H1 (cell line): ENCODE measurements around the gene ABI1. TPM values are rescaled to one million over a fixed set of nuclear protein-coding genes. Genes with fewer than 3 reads are reported as not detected.

ENCODE experiments used
- CTCF ChIA-PET: fragments of 300-600 bp; sonication (Branson Sonifier 250); formaldehyde crosslinking; loops from one replicate; lab custom pipeline; 2021; ENCODE audit not compliant: partially characterized antibody; lab: Charles Lee
- POLR2A ChIA-PET: fragments of 300-600 bp; sonication (Branson Sonifier 250); formaldehyde crosslinking; loops from one replicate; lab custom pipeline; 2021; ENCODE audit warnings: inconsistent platforms; ENCODE audit not compliant: partially characterized antibody; lab: Charles Lee
- DNase-seq, 2 experiments: peaks; one replicate each; pipeline versions ENCODE4 v3.0.0 to v3.0.0-alpha.2; 2010 to 2022; ENCODE audit warnings: low spot score in 2 of 2, low read depth in 1 of 2, mixed read lengths in 1 of 2
- FAIRE-seq: peaks from 2 replicates; lab custom pipeline; 2011; peaks lifted over from hg19 to GRCh38; lab: Jason Lieb, UNC
- H2AFZ ChIP-seq: 2 replicates; pipeline ENCODE4 v1.8.1; 2012; ENCODE audit warnings: low read length, inconsistent platforms
- H2AK5ac ChIP-seq: 2 replicates; pipeline ENCODE4 v1.6.1; 2013; ENCODE audit warnings: low read depth, low read length
- H2BK120ac ChIP-seq: replicated peaks from 2 replicates; pipeline ENCODE3; 2013; ENCODE audit warnings: low read depth, low read length, inconsistent platforms
- H2BK12ac ChIP-seq: 2 replicates; pipeline ENCODE4 v1.6.1; 2013; ENCODE audit warnings: low read depth, low read length
- H2BK15ac ChIP-seq: 2 replicates; pipeline ENCODE4 v1.6.1; 2013; ENCODE audit warnings: low read length
- H2BK20ac ChIP-seq: 2 replicates; pipeline ENCODE4 v1.6.1; 2013; ENCODE audit warnings: low read length
- H2BK5ac ChIP-seq: 2 replicates; pipeline ENCODE4 v1.6.1; 2013; ENCODE audit warnings: low read depth, low read length
- H3K14ac ChIP-seq: 2 replicates; pipeline ENCODE4 v1.6.1; 2013; ENCODE audit warnings: inconsistent platforms; ENCODE audit not compliant: insufficient read length
- H3K18ac ChIP-seq: 2 replicates; pipeline ENCODE4 v1.6.1; 2013; ENCODE audit warnings: low read length; ENCODE audit errors: extremely low read depth
- H3K23ac ChIP-seq: 2 replicates; pipeline ENCODE4 v1.6.1; 2013; ENCODE audit warnings: inconsistent platforms; ENCODE audit not compliant: insufficient read length
- H3K23me2 ChIP-seq: 2 replicates; pipeline ENCODE4 v1.6.1; 2013; ENCODE audit warnings: low read depth, low read length
- H3K27ac ChIP-seq: 2 replicates; pipeline ENCODE4 v1.6.1; 2011; ENCODE audit warnings: low read depth, low read length, inconsistent platforms
- H3K27me3 ChIP-seq, 4 experiments: replicated peaks in 1 of 4; 1 replicate in 1 of 4; 2 replicates in 3 of 4; pipeline versions ENCODE4 v1.6.1 to v1.8.1; 2011 to 2013; ENCODE audit warnings: low read length in 3 of 4, mild to moderate bottlenecking in 3 of 4, inconsistent platforms in 2 of 4, mixed read lengths in 2 of 4, moderate library complexity in 1 of 4; ENCODE audit not compliant: control insufficient read depth in 3 of 4, insufficient read depth in 3 of 4; ENCODE audit errors: extremely low read depth in 1 of 4
- H3K36me3 ChIP-seq, 4 experiments: 2 replicates each; pipeline versions ENCODE4 v1.6.1 to v1.8.1; 2011 to 2013; ENCODE audit warnings: mild to moderate bottlenecking in 4 of 4, low read length in 3 of 4, moderate library complexity in 2 of 4, control low read depth in 1 of 4, inconsistent platforms in 1 of 4; ENCODE audit not compliant: insufficient read depth in 4 of 4, control insufficient read depth in 2 of 4
- H3K4ac ChIP-seq: replicated peaks from 2 replicates; pipeline ENCODE3; 2013; ENCODE audit warnings: low read length, low read depth, mixed read lengths, inconsistent platforms; ENCODE audit not compliant: insufficient read length
- H3K4me1 ChIP-seq, 4 experiments: replicated peaks in 1 of 4; 1 replicate in 1 of 4; 2 replicates in 3 of 4; pipeline versions ENCODE4 v1.6.1 to v1.8.1; 2011 to 2013; ENCODE audit warnings: low read length in 3 of 4, inconsistent platforms in 2 of 4, mixed read lengths in 1 of 4; ENCODE audit not compliant: insufficient read depth in 4 of 4, control insufficient read depth in 3 of 4
- H3K4me2 ChIP-seq, 2 experiments: 2 replicates each; pipeline versions ENCODE4 v1.6.1 to v1.8.1; 2011 to 2013; ENCODE audit warnings: low read depth in 2 of 2, low read length in 2 of 2, control low read depth in 1 of 2, inconsistent platforms in 1 of 2, mild to moderate bottlenecking in 1 of 2; ENCODE audit not compliant: insufficient read depth in 1 of 2
- H3K4me3 ChIP-seq, 4 experiments: fragments of 200-600, 300-600 bp in 1 of 4; sonication (generic), shearing (Covaris generic), sonication (Bioruptor Twin) in 1 of 4; 2 replicates each; pipeline versions ENCODE4 v1.5.1 to v1.8.1; 2011 to 2016; ENCODE audit warnings: low read length in 4 of 4, low read depth in 3 of 4, control low read depth in 2 of 4, inconsistent platforms in 2 of 4, mild to moderate bottlenecking in 2 of 4, mixed read lengths in 1 of 4, moderate library complexity in 1 of 4; ENCODE audit not compliant: insufficient read depth in 2 of 4; ENCODE audit errors: extremely low read depth in 1 of 4
- H3K56ac ChIP-seq: replicated peaks from 2 replicates; pipeline ENCODE3; 2013; ENCODE audit warnings: low read depth, mild to moderate bottlenecking, mixed read lengths, low read length, inconsistent platforms; ENCODE audit not compliant: insufficient read length
- H3K79me1 ChIP-seq: 2 replicates; pipeline ENCODE4 v1.6.1; 2013; ENCODE audit warnings: low read depth, low read length, control low read depth
- H3K79me2 ChIP-seq, 2 experiments: 2 replicates each; pipeline versions ENCODE4 v1.6.1 to v1.8.1; 2012 to 2013; ENCODE audit warnings: low read length in 2 of 2, mild to moderate bottlenecking in 2 of 2, inconsistent platforms in 1 of 2; ENCODE audit not compliant: insufficient read depth in 2 of 2, control insufficient read depth in 1 of 2
- H3K9ac ChIP-seq, 4 experiments: replicated peaks in 1 of 4; 1 replicate in 1 of 4; 2 replicates in 3 of 4; pipeline versions ENCODE4 v1.6.1 to v1.8.1; 2011 to 2013; ENCODE audit warnings: low read depth in 3 of 4, low read length in 3 of 4, control low read depth in 2 of 4, mild to moderate bottlenecking in 2 of 4, moderate library complexity in 2 of 4, inconsistent platforms in 1 of 4; ENCODE audit errors: extremely low read depth in 1 of 4
- H3K9me3 ChIP-seq, 2 experiments: 2 replicates each; pipeline versions ENCODE4 v1.6.1 to v1.8.1; 2012 to 2013; ENCODE audit warnings: mild to moderate bottlenecking in 2 of 2, moderate library complexity in 2 of 2, control low read depth in 1 of 2, inconsistent platforms in 1 of 2, low read depth in 1 of 2, low read length in 1 of 2, mixed read lengths in 1 of 2; ENCODE audit not compliant: insufficient read depth in 2 of 2
- H4K20me1 ChIP-seq, 2 experiments: replicated peaks in 1 of 2; 2 replicates each; pipeline versions ENCODE3 to v1.8.1; 2011 to 2013; ENCODE audit warnings: inconsistent platforms in 2 of 2, low read length in 2 of 2, mild to moderate bottlenecking in 1 of 2; ENCODE audit not compliant: insufficient read depth in 2 of 2, control insufficient read depth in 1 of 2
- H4K5ac ChIP-seq: 2 replicates; pipeline ENCODE4 v1.6.1; 2013; ENCODE audit warnings: low read length, low read depth, mixed read lengths, inconsistent platforms; ENCODE audit not compliant: insufficient read length
- H4K8ac ChIP-seq: 2 replicates; pipeline ENCODE4 v1.8.0; 2013; ENCODE audit warnings: mild to moderate bottlenecking, moderate library complexity, low read length, inconsistent platforms; ENCODE audit not compliant: insufficient read depth; ENCODE audit errors: extremely low read depth
- H4K91ac ChIP-seq: replicated peaks from 2 replicates; pipeline ENCODE3; 2013; ENCODE audit warnings: low read length, mixed read lengths, inconsistent platforms; ENCODE audit not compliant: insufficient read length
- FOSL1 ChIP-seq: IDR thresholded peaks from 2 replicates; pipeline ENCODE4 v1.6.1; 2011; ENCODE audit warnings: mild to moderate bottlenecking, low read depth, low read length, moderate library complexity; ENCODE audit not compliant: insufficient read depth
- WGBS, 2 experiments: shearing (Covaris generic) in 1 of 2; methylation state at CpG; one replicate each; pipeline versions ENCODE4 v1.1.6 to v1.1.7; 2013 to 2015; ENCODE audit warnings: low lambda C conversion rate in 2 of 2, mixed read lengths in 2 of 2, inconsistent platforms in 1 of 2, low coverage in 1 of 2, missing lambda C conversion rate in 1 of 2; ENCODE audit not compliant: insufficient replicate concordance in 2 of 2, insufficient coverage in 1 of 2, insufficient read length in 1 of 2; ENCODE audit errors: extremely low coverage in 1 of 2, missing lambda C conversion rate in 1 of 2; 5-methylcytosine and 5-hydroxymethylcytosine counted together
- polyA plus RNA-seq, 7 experiments: library from polyadenylated mRNA; depleted of rRNA in 3 of 7; stranded (reverse) in 5 of 7; unstranded in 2 of 7; fragments of >200 nt in 5 of 7; fragments of 200-250 nt in 2 of 7; gene quantifications; 1 replicate in 5 of 7; 2 replicates in 1 of 7; 4 replicates in 1 of 7; pipeline versions ENCODE4 v1.2.1 to v1.2.3, GENCODE V29; 2011 to 2013; ENCODE audit warnings: missing spikeins in 2 of 7, mixed read lengths in 2 of 7
- total RNA-seq: library from RNA; stranded (reverse); fragmentation: NEBNext Ultra II Directional; extraction: Animal tissue kit (Norgen Biotek cat#: 25700); gene quantifications from 2 replicates; pipeline ENCODE4 v1.2.1, GENCODE V29; 2021

ABI1 gene
- total and polyA plus RNA-seq, 2 of the 8 experiments (the other 6 are each of a cell fraction or from before 2014, with no cell fraction given): 35.4 to 37.0 TPM

- H3K27ac ChIP-seq: no peak overlapping the region
Observed at GRCh38 chr10:26781797-26782196, 79.0 kb downstream of the ABI1 start.

More at GRCh38 chr10:26781797-26782196, 79.0 kb downstream of the ABI1 start:
- no peak overlapping the region for H4K91ac ChIP-seq
- no peak for DNase-seq
- no peak overlapping the region for H3K14ac ChIP-seq
- H3K4me2 ChIP-seq: no peak overlapping the region
- no peak overlapping the region for H2BK20ac ChIP-seq
- H3K4ac ChIP-seq: no peak overlapping the region
- no peaks in the 10 kb centered on the region for H3K23me2 ChIP-seq
- H3K79me2 ChIP-seq: peaks cover 9 to 69% of the 10 kb centered on the region in 2 experiments
- peaks cover 0 to 7% (median under 1%) of the 10 kb centered on the region in 4 experiments; a peak in 2 of 7 replicates for H3K4me1 ChIP-seq
- no peaks in the 10 kb centered on the region for H3K9me3 ChIP-seq
- H3K79me1 ChIP-seq: no peaks in the 10 kb centered on the region; the same call in none of the 2 replicates
- H3K4me3 ChIP-seq: no peak overlapping the region
- H2AK5ac ChIP-seq: no peak overlapping the region
- no peak for TF ChIP-seq FOSL1
- H2BK5ac ChIP-seq: no peak overlapping the region
- H3K18ac ChIP-seq: no peak overlapping the region; the same call in 1 of the 2 replicates
- no peaks in the 10 kb centered on the region for H3K27me3 ChIP-seq
- peaks cover 0 to 3% of the 10 kb centered on the region in 2 experiments for H4K20me1 ChIP-seq
- CTCF ChIA-PET: interaction anchor here (0.8 to 2.2 kb wide), 4 partner anchors 9 to 100 kb away, joined by 3 to 8 read pairs (median 7); no protein-coding TSS in a partner anchor
- no peak overlapping the region for H3K56ac ChIP-seq
- POLR2A ChIA-PET: no interaction called here
- no peak overlapping the region for H4K5ac ChIP-seq
- 89% methylated on average over 2 of the region's 2 CpGs; no CpG with 5 or more reads in 1 of the 2 experiments for WGBS, 2 experiments
- no peak overlapping the region for H2BK120ac ChIP-seq
- H2BK15ac ChIP-seq: no peak overlapping the region
- H2BK12ac ChIP-seq: no peak overlapping the region
- FAIRE-seq: no peak
- H2AFZ ChIP-seq: no peak overlapping the region
- H3K9ac ChIP-seq: no peak overlapping the region
- H4K8ac ChIP-seq: no peak overlapping the region
- H3K23ac ChIP-seq: no peak overlapping the region
- no peaks in the 10 kb centered on the region; a peak in 1 of 8 replicates for H3K36me3 ChIP-seq
